ENCODE measurements around the gene ZBED4. TPM values are rescaled to one million over a fixed set of nuclear protein-coding genes. Genes with fewer than 3 reads are reported as not detected.
A peak's percentile ranks its signal among the peaks of the same experiment; 100 is the strongest.

The ZBED4 gene
- total and polyA plus RNA-seq, 3 donors from 2014 or later, result 9.1 to 18.2 (median 17.2) TPM

- Histone ChIP-seq H3K36me3 (ENCODE audit: low read depth, missing control alignments) (no peaks in the 10 kb centered on the region), H3K9me3 (no peaks in the 10 kb centered on the region), H3K27ac (peak overlapping the region; percentile 91 to 94), H3K4me3 (peak overlapping the region; percentile 82 to 85), H3K4me1 (peaks cover 30% of the 10 kb centered on the region), H3K27me3 (no peaks in the 10 kb centered on the region)
- WGBS, 2 donors, result 0% methylated on average over 45 to 66 of the region's 86 CpGs
- peak; percentile 72 for DNase-seq
- intact Hi-C loops (cut with DNase I; ENCODE audit: low total_unique reads), result no loop called here
- no peak for TF ChIP-seq POLR2A (IDR thresholded peaks at IDR 0.05)
- TF ChIP-seq, protein P1, sequence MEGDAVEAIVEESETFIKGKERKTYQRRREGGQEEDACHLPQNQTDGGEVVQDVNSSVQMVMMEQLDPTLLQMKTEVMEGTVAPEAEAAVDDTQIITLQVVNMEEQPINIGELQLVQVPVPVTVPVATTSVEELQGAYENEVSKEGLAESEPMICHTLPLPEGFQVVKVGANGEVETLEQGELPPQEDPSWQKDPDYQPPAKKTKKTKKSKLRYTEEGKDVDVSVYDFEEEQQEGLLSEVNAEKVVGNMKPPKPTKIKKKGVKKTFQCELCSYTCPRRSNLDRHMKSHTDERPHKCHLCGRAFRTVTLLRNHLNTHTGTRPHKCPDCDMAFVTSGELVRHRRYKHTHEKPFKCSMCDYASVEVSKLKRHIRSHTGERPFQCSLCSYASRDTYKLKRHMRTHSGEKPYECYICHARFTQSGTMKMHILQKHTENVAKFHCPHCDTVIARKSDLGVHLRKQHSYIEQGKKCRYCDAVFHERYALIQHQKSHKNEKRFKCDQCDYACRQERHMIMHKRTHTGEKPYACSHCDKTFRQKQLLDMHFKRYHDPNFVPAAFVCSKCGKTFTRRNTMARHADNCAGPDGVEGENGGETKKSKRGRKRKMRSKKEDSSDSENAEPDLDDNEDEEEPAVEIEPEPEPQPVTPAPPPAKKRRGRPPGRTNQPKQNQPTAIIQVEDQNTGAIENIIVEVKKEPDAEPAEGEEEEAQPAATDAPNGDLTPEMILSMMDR (IDR thresholded peaks at IDR 0.05), result no peak
These were observed 26.9 kb upstream of the ZBED4 start for GRCh38 chr22:49826603-49827270.

DNA sequence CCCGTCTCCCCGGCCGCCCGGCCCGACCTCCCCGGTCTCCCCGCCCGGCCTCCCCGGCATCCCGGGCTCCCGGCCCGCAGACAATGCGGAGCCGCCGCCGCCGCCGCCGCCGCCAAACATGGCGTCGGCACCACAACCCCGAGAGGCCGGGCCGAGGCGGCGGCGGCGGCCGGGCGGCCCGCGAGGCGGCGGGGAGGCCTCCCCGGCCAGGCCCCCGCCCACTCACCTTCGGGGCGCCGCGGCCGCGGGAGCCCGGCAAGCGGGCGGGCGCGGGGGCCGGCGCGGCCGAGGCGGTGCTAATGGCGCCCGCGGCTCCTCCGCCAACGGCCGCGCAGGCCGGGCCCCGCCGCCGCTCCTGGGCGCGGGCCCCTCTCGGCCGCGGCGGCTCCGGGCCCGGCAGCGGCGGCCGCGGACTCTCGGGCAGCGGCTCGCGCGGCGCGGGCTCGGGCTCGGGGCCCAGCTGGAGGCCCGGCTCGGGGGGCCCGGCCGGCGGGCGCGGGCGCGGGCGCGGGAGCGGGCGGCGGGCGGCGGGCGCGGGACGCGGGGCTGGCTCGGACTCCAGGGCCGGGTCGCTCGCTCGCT, 26.3 kb upstream of the ZBED4 start:
- H3K27ac ChIP-seq, result peak overlapping the region; percentile 91 to 94
- TF ChIP-seq, protein P1 (IDR thresholded peaks at IDR 0.05), result no peak
- no peak for TF ChIP-seq POLR2A (IDR thresholded peaks at IDR 0.05)
- 0% methylated on average over 65 of the region's 110 CpGs; no CpG with 5 or more reads in 1 of the 2 donors for WGBS, 2 donors
- no peaks in the 10 kb centered on the region for H3K9me3 ChIP-seq
- intact Hi-C loops (cut with DNase I; ENCODE audit: low total_unique reads), result no loop called here
- no peak for DNase-seq
- H3K36me3 ChIP-seq (ENCODE audit: low read depth, missing control alignments), result no peaks in the 10 kb centered on the region
- H3K4me3 ChIP-seq, result peak overlapping the region; percentile 82 to 85
- H3K27me3 ChIP-seq, result no peaks in the 10 kb centered on the region
- peaks cover 27% of the 10 kb centered on the region for H3K4me1 ChIP-seq

DNA sequence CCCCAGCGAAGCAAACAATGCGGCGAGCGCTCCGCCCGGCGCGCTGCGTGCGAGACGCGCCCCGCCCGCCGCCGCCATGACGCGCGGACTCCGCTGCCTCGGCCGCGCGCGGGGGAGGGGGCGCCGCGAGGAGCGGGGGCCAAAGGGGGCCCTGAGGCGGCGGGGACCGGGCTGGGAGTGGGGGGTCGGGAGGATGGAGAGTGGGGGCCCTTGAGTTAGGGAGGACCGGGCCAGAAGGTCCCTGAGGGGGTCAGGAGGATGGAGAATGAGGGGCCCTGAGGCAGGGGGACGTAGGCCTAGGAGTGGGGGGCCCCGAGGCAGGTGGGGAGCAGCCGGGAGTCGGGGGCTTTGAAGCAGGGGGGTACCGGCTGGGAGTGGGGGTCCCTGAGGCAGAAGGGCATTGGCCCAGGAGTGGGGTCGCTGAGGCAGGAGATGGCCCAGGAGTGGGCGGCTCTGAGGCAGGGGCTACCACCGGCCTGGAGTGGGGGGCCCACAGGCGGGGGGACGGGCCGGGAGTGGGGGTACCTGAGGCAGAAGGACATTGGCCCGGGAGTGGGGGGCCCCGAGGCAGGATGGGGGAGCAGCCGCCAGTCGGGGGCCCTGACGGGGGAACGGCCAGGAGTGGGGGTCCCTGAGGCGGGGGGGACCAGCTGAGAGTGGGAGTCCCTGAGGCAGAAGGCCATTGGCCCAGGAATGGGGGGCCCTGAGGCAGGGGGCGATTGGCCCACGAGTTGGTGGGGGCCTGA, 25.6 kb upstream of the ZBED4 start, which contains the start of gene BRD1:
Gene BRD1 (minus strand): TSS at position 21 of the 746 bp plus-strand sequence. CDS start 3,556 bp downstream, outside the sequence.
- Histone ChIP-seq H3K27ac (peak within 1 kb of the TSS; percentile 91 to 94), H3K27me3 (no peaks in the 10 kb centered on the region), H3K4me3 (peak within 1 kb of the TSS; percentile 82 to 85), H3K4me1 (peaks cover 27% of the 10 kb centered on the region), H3K9me3 (no peaks in the 10 kb centered on the region), H3K36me3 (ENCODE audit: low read depth, missing control alignments) (no peaks in the 10 kb centered on the region)
- intact Hi-C loops (cut with DNase I; ENCODE audit: low total_unique reads), result no loop called here
- DNase-seq, result peak; percentile 62
- WGBS, 2 donors, result 9 to 33% methylated on average over 5 to 40 of the region's 54 CpGs
- TF ChIP-seq, protein P1 (IDR thresholded peaks at IDR 0.05), result no peak
- TF ChIP-seq POLR2A (IDR thresholded peaks at IDR 0.05), result no peak

DNA sequence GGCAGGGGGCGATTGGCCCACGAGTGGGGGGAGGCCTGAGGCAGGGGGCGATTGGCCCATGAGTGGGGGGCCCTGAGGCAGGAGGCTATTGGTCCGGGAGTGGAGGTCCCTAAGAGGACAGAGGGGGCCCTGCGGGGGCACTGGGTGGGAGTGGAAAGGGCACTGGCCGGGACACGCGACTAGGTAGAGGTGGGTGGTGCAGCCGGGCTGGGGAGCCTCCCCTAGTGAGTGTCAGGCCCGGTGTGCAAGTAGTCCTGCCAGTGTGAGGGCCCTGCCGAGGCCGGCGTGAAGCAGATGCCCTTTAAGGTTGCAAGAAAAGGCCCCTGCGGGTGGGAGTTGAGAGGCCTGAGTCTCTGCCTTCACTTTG, 25.1 kb upstream of the ZBED4 start:
- intact Hi-C loops (cut with DNase I; ENCODE audit: low total_unique reads), result no loop called here
- H3K4me3 ChIP-seq, result peak overlapping the region in 1 of 2 donors; percentile 49
- 65 to 68% methylated on average over 13 to 14 of the region's 14 CpGs for WGBS, 2 donors
- no peak for DNase-seq
- no peaks in the 10 kb centered on the region for H3K9me3 ChIP-seq
- TF ChIP-seq, protein P1 (IDR thresholded peaks at IDR 0.05), result no peak
- no peaks in the 10 kb centered on the region for H3K36me3 ChIP-seq (ENCODE audit: low read depth, missing control alignments)
- H3K27me3 ChIP-seq, result no peaks in the 10 kb centered on the region
- peaks cover 27% of the 10 kb centered on the region for H3K4me1 ChIP-seq
- peak overlapping the region in 1 of 2 donors; percentile 86 for H3K27ac ChIP-seq
